GM12874 (cell line): ENCODE measurements around the gene HBZ.
A peak's percentile ranks its signal among the peaks of the same experiment; 100 is the strongest.

Source experiments
- CTCF ChIP-seq: IDR thresholded peaks from 2 replicates; pipeline ENCODE4 v1.5.1; 2011; ENCODE audit warnings: low read depth, mild to moderate bottlenecking, control low read depth, low read length, moderate library complexity; ENCODE audit not compliant: insufficient read depth

HBZ gene

GRCh38 chr16:116015-116414, 36.4 kb upstream of the HBZ start:
- TF ChIP-seq CTCF = no peak

GRCh38 chr16:117379-118365, 34.8 kb upstream of the HBZ start:
- peak; percentile 82 for TF ChIP-seq CTCF

DNA sequence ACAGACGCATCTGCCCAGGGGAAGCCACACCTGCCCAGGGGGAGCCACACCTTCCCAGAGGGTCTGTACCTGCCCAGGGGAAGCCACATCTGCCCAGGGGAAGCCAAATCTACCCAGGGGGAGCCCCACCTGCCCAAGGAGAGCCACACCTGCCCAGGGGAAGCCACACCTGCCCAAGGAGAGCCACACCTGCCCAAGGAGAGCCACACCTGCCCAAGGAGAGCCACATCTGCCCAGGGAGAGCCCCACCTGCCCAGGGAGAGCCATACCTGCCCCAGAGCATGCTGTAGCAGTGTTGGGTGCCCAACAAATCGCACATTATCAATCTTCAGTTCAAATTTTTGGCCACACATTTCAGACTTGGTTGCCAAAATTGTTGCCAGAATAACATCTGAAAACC, 33.6 kb upstream of the HBZ start:
- TF ChIP-seq CTCF = no peak

GRCh38 chr16:119295-119694, 33.1 kb upstream of the HBZ start:
- TF ChIP-seq CTCF = no peak

DNA sequence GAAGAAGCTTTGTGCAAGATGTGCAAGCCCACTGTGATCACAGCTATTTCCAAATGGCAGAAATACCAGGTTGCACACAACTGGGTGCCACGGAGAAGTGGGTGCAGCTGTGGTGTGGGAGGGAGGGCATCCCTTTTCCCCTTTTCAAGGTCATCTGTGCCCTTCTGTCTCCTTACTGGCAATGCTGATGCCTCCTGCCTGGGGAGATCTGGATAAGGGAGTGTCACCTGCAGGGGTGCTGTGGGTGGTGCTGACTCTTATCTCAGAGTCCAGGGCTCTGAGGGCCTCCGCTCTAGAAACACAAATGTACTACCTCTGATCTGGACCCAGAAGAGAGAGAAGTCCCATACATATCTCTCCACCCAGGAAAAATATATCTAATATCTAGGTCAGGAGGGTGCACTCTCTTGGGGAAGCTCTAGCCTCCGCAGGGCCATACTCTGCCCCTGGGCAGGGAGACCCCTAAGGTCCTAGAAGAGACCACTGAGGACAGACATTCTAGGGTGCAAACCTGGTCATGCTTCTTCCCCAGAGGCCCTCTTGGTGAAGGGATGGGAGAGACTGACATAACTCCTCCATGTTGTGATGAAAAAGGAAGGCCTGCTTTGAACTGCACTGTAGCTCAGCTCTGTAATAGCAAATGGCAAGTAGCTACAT, 32.5 kb upstream of the HBZ start:
- no peak for TF ChIP-seq CTCF

GRCh38 chr16:120756-121155, 31.7 kb upstream of the HBZ start:
- TF ChIP-seq CTCF = no peak

DNA sequence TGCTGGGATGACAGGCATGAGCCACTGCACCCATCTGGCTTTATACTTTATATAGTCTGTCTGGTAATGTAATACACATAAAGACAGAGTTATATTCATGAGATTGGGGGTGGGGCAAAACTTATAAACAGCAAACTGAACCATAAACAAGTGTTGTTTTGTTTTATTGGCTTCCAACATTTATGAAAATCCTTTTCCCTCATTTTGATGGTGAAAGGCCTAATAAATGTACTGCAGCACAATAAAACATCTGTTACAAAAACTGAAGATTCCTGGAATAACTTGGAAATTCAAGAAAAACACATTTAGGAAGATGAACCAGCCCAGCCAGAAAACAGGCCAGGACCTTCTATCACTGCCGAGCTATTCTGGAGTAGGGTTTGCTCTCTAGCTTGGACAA, 30.1 kb upstream of the HBZ start:
- TF ChIP-seq CTCF = no peak
